ENCODE measurements around the gene CNGB1.
"Not testable (repeated sequence)": the region's sequence is repeated elsewhere in the genome, so short reads cannot be mapped to it uniquely, and the experiment has no call there.

The CNGB1 gene

DNA sequence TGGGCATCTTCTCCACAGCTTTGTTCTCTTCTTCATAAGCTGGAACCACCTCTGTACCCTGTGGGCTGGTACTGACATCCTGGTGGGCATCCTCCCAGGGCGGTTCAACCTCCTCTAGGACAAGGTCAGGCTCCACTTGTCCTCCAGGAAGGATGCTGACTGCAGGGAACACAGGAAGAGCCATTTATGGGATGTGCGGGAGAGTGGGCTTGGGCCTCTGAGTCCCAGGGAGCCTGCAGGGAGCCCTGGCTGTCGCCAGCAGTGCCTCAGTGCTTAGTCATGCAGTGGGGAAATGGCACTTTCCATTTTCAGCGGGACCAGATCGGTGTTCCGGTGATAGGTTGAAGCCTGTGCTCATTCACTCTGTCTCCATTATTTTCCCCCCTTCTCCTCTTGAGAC, 20.5 kb downstream of the CNGB1 start:
- no peak for DNase-seq

DNA sequence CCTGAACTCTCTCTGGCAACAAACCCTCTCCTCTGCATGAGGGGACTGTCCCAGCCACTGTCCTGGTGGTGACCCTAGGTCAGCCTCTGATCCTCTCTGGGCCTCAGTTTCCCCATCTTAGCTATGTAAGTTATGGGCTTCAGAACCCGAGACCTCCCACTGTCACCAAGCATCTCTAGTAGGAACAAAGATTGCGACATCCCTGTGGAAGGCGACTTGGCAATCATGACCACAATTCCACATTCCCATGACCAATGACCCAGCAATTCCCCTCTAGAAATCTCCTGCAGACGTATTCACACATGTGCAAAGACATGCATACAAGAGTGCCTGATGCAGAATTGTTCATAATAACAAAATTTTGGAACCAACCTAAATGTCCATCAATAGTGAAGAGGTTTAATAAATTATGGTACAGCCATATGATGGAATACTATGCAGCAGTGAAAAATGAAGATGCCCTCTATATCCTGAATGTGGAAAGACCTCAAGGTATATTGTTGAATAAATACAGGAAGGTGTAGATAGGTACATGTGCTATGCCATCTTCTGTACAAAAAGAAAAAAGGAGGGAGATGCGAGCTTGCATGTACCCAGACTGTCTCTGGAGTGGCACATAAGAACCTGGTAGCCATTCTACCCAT, 21.2 kb downstream of the CNGB1 start:
- no peak for DNase-seq

DNA sequence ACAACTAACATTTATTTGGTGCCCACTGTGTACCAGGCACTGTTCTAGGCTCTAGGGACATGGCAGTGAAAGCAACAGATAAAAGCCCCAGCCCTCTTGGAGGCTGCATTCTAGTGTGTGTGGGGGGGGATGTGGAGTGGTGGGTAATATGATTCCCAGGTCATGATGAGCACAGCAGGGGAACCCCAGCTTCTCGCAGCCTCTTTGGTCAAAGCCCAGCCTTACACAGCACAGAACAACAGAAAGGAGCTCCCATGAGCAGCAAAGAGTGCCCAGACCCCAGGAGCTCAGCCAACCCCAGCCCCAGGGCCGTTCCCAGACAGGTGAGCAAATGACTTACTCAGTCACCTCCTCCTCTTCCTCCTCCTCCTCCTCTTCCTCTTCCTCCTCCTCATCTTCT, 21.9 kb downstream of the CNGB1 start:
- DNase-seq: no peak

DNA sequence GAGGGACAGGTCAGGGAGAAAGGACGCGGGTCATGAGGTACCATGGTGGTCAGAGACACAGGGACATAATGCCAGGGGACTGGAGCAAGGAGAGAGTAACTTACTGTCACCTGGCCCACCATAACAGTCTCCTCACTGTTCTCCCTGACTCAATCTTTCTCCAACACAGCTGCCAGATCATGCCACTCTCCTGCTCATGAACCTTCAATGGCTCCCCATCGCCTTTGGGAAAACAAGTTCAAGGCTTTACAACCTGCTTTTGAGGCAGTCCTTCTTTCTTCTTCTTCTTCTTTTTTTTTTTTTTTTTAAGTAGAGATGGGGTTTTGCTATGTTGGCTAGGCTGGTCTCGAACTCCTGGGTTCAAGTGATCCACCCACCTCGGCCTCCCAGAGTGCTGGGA, 22.9 kb downstream of the CNGB1 start:
- no peak for DNase-seq

DNA sequence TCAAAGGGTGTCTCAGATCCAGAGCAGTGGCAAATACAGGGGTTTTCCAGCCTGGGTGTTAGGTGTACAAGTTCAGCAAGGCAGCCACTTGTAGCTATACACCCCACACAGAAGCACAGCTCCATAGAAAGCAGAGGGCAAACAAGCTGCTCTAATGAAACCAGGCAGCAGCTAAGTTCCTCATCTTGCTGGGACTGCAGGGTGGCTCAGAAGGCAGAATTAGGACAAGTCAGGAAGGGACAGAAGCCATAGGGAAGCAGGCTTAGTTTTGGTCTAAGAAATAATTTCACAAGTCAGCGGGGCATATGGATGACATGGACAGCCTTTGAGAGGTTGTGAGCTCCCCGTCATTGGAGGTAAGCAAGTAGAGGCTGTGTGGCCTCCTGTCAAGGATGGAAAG, 23.7 kb downstream of the CNGB1 start:
- no peak for DNase-seq

DNA sequence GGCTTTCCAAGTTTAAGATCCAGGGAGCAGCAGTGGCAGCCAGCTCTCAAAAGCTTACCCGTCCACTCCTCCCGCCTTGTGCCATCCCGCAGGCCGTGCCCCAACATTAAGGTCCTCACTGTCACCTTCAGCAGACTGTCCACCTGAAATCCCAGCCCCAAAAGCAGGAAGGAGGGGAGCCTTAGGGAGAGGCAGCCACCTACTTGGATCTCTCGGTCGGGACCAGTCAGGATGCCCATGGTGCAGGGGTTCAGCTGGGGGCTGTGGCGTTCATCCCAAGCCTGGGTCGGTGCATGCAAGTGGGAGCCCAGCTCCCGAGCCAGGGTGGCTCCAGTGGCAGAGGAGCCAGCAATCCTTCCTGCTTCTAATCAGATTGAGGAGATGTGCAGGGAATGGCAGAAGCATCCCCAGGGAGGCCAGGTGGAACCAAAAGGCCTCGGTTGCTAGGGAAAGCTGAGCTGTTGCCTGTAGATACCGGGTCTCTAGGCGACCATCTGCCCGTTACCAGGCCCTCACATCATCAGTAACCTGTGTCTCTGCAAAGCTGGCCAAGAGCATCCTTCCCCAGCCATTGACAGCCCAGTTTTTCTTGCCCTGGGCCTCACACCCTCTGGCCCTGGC, 24.6 kb downstream of the CNGB1 start:
- peak; percentile 57 for DNase-seq

DNA sequence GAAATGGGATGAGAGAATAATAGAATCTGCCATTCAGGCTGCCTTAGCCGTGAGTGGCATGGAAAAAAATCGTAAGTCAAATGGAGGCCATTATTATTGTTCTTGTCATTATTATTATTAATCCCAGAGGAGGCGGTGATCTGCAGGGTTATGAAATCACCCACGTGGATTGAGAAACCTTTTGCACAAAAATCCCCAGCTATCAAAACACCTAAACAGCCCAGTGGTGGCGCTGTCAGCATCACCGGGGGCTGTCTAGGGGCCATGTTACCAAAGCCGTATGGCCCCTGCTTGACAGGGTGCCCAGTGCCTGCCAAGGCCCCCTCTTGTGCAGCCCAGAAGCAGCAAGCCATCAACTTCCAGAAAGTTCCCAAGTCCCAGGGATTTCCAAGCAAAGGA, 25.2 kb downstream of the CNGB1 start:
- no peak for DNase-seq

DNA sequence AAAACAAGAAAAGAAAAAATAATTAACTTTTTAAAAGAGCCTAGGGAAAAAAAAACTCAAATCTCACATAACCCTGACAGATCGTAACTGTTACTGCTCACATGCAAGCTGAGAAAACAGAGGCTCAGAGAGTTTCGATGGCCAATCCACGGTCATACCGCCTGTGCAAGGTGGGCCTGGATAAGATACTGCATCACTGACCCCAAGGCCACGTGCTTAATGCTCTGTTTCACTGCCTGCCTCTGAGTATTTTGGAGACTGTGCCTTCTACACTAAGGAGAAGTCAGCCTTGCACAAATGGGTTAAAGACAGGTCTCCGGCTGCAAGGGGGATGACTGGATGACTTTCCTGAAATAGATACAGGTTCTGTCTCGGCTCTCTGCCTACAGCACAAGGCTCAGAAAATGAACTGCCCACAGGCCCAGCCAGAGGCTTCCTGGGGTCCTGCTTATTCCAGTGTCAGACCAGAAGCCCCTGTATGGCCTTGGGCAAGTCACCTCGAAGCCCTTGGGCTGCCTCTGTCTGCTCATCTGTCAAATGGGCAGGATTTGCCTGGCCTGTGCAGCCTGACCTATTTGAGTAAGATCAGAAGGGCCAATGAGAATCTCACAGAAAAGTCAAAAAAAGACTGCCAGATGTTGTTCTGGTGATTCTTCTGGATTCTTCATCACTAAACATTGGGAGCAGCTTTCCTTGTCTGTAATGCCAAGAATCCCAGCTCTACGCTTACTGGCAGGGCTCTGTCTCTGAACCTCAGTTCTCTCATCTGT, 25.8 kb downstream of the CNGB1 start:
- DNase-seq: no peak

DNA sequence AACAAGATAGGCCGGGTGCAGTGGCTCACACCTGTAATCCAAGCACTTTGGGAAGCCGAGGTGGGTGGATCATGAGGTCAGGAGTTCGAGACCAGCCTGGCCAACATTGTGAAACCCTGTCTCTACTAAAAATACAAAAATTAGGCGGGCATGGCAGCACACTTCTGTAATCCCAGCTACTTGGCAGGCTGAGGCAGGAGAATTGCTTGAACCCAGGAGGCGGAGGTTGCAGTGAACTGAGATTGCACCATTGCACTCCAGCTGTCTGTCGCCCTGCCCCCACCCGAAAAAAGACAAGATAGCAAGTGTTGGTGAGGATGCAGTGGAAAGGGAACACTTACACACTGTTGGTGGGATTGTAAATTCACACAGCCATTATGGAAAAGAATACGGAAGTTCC, 27.5 kb downstream of the CNGB1 start:
- not testable (repeated sequence) for DNase-seq

DNA sequence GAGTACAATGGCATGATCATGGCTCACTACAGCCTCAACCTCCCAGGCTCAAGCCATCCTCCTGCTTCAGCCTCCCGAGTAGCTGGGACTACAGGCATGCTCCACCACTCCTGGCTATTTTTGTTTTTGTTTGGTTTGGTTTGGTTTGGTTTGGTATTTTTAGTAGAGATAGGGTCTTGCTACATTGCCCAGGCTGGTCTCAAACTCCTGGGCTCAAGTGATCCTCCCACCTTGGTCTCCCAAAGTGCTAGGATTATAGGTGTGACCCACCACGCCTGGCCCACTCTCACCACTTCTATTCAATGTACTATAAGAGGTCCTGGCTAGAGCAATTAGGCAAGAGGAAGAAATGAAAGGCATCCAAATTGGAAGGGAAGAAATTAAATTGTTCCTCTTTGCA, 29.0 kb downstream of the CNGB1 start:
- not testable (repeated sequence) for DNase-seq

DNA sequence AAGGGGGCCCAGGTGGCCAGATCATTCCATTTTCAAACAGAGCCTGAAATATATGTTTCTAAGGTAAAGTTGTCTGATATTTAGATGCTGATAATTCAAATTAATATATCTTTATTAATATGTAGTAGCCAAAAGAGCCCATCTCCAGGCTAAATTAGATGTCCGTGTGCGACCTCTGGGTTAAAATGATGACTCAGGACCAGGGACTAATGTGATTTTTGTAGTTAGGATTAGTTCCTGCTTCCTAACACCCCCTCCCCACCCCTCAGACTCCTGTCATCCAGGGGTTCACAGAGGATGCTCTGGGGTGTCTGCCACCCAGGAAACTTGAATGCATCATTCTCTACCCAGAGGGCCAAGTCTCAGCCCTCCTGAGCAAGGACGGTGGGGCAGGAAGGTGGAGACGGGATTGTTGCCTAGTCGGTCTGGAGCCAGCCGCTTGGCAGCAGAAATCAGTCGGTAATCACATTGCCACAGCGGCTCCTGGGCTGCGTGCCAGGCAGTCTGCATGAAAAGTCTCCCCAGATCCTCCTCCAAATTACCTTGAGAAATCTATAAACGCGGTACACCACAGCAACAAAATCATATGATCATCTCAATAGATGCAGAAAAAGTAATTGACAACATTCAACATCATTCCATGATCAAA, 29.8 kb downstream of the CNGB1 start:
- DNase-seq: peak; percentile 28

DNA sequence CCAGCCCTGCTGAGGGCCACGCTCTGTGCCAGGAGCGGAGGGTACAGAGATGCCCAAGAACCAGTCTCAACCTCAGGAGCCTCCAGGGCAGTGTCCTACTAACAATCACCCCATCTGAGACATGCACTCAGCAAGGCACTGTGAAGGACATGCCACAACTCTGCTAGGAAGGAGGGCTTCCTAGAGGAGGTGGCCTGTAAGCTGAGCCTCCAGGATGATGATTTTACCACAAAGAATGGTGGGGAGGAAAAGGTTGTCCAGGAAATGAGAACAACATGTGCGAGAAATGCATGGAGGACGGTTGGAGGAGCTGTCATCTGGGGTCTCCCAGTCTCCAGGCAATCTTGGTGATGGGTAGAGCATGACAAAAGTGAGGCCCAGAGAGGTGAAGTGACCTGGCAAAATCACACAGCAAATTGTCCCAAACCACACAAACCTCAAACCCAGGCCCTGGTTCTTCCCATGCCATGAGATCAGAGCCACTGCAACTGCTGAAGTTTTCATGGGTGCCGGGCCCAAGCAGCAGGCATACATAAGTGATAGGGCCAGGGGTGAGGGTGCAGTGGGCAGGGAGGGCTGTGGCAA, 30.5 kb downstream of the CNGB1 start:
- DNase-seq: no peak

DNA sequence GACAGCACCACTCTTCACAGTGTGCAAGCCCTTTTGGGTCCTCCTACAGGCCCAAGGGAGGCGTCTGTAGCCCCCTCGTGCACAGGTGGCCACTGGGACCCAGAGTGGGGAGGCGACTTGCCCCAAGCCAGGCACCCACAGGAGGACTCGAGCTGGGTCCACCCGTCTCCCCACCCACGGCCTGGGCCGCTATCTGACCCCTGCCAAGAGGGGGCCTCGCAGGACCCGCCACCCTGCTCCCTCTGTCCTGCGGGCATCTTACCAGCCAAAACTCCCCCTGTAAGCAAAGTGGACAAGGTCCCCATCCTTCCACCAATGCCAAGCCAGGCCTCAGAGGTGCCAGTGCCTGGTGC, 31.1 kb downstream of the CNGB1 start:
- no peak for DNase-seq

DNA sequence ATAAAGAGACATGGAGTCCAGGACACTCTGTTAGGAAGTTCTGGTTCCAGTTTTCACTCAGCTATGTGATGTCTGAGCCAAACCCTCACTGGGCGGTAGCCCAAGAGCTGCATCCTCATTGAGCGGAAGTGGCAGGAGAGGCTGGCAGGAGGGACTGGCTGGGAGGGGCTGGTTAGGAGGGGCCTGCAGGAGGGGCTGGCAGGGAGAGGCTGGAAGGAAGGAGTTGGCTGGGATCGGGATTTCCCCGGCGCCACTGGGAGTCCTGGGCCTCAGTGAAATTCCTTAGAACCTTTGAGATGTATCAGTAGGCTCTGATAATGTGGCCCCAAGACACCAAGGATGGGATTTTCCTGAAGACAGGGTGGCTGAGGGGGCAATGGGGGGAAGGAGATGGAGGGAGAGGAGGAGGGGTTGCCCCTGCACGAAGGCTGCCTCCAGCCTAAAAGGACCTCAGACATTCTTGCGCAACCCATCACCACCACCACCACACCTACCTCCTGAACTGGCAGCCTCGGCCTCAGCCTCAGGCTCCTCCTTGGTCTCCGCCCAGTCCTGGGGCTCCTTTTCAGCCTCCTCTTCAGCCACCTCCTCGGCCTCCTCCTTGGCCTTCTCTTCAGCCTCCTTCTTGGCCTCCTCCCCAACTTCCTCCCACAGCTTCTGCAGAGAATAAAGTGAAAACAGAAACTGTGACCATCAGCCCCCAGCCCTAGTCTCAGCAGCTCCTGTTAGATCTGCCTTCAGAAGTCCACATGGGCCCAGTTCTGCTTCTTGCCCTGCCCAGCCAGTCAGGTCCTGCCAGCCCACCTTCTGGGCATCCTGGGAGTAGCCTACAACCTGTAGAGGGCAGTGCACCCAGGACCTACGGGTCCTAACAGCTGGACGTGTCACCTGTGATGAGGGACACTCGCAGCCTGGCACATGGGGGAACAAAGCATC, 31.7 kb downstream of the CNGB1 start:
- DNase-seq: no peak

DNA sequence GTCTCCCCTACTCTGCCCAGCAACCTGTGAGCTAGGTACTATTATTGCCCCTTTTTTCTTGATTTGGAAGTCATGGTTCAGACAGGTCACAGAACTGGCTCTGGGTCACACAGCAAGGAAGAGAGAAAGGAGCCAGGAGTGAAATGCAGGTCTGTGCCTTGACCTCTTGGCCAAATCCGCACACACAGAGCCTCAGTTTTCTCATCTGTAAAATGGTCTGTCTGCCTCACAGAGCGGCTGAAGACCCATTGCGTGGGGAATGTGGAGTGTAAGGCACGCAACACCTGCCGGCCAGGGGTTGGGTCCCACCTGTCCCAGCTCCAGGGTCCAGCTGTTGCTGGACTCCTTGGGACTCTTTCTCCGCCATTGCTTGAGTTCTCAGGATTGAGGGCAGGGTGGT, 32.4 kb downstream of the CNGB1 start:
- DNase-seq: no peak

DNA sequence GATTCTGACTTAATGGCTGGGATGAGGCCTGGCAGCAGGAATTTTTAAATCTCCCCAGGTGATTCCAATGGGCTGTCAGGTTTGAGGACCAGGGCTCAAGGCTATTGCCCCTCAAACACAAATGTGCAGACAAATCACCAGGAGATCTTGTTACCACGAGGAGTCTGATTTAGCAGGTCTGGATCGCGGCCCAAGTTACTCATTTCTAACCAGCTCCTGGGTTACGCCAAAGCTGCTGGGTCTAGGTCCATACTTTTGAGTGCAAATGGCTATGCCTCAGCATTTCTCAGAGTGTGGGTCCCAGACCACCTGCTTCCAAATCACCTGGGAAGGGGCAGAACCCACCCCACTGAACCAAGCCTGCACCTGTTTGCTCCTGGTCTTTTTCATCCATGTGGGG, 33.1 kb downstream of the CNGB1 start:
- DNase-seq: no peak

DNA sequence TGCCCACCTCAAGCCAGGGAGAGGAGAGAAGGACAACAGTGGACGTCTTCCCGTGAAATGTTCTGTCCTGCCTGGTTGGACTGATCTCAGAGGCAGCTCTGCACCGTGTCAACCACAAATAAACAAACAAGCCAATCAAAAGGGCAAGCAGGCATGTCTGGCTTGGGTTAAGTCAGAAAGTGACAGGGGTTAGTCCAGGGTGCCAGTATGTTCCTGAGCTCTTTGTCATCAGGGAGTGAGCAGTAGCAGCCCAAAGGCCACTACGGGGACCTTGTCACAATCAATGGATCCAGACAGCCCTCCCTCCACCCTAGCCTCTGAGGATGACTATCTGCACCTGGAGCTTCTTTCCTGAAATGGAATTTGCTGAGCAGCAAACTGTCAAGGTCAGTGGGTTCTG, 35.0 kb downstream of the CNGB1 start:
- no peak for DNase-seq

DNA sequence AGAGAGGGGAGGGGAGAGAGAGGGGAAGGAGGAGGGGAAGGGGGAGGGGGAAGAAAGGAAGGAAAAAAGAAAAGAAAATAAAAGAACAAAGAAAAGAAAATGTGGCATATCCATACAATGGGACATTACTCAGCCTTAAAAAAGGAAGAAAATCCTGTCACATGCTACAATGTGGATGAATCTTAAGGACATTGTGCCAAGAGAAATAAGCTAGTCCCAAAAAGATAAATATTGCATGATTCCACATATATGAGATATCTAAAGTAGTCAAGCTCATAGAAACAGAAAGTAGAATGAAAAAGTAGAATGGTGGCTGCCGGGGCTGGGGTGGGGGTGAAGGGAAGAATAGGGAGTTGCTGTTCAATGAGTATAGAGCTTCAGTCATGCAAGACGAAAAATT, 40.4 kb downstream of the CNGB1 start:
- no peak for DNase-seq

DNA sequence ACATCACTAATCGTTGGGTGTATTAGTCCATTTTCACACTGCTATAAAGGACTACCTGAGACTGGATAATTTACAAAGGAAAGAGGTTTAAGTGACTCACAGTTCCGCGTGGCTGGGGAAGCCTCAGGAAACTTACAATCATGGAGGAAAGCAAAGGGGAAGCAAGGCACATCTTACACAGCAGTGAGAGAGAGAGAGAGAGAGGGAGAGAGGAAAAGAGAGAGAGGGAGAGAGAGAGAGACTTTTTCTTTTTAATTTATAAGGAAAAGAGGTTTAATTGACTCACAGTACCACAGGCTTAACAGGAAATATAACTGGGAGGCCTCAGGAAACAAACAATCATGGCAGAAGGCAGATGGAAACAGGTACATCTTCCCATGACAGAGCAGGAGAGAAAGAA, 41.7 kb downstream of the CNGB1 start:
- DNase-seq: no peak

DNA sequence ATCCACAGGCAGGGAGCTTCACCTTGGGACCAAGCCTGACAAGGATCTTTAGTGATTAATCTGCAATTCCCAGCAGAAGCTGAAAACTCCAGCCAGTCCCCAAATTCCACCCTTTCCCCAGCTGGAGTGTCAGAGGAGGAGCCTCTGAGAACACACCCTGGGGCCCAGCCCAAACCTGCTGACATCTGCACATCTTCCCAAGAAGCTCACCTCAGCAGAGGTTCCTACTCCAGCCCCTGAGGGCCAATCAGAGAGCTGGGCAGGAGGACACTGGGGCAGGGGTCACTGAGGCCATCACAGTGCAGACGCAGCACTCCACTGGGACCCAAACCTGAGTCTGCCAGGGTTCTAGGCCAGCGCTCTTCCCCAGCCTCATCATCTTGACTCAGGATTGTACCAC, 44.9 kb downstream of the CNGB1 start:
- DNase-seq: no peak

DNA sequence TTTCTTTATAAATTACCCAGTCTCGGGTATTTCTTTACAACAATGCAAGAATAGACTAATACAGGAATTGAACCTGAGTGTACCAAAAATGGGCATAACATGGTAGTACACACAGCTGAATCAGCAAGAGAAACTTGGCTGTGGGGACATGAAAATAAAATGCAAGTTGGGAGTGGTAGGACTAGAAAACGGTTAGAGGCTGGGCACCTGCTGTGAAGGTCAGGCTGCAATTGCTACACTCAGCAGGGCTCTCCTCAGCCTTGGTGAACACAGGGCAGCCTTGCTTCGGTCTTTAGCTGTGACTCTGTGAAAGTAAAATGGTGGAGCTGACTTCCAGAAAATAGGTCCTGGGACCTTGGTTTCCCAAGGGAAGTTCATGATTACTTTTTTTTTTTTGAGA, 45.6 kb downstream of the CNGB1 start:
- no peak for DNase-seq

DNA sequence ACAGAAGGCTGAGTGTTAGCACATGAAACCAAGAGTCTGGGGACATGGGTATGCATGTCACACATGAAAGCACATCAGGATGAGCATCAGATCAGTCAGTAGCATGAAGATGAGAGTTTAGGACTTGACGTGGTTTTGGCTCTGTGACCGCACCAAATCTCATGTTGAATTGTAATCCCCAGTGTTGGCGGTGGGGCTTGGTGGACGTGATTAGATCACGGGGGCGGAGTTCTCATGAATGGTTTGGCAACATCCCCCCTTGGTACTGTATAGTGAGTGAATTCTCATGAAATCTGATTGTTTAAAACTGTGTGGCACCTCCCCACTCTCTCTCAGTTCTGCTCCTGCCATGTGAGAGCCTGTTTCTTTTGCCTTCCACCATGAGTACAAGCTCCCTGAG, 46.4 kb downstream of the CNGB1 start:
- DNase-seq: no peak

DNA sequence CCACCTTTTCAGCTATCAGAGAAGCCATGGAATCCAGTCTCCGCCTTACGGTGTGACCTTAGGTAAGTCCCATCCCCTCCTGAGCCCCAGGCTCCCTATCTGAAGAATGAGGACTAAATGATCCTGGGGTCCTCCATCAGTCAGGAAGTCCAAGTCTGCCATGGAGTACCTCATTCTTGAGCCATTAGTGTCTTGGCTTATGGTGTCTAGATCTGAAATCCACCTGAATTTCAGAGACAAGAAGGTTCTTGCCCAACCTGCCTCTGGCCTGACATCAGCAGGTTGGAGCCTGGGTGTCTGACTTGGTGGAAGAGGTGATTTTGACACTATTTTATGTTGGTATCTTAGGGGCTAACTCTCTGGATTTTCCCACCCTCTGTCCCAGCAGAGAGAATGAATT, 47.1 kb downstream of the CNGB1 start:
- no peak for DNase-seq

Data from NCI-H1436 (cell line).